GM21737 (cell line): Measurements from ENCODE around the gene GFM1.

Experiments
- ATAC-seq: cut with Tn5 transposase; IDR thresholded peaks from one replicate; pipeline ENCODE4 v1.9.1; 2021; ENCODE audit warnings: mild to moderate bottlenecking, moderate library complexity; ENCODE audit not compliant: unreplicated experiment

Gene GFM1

DNA sequence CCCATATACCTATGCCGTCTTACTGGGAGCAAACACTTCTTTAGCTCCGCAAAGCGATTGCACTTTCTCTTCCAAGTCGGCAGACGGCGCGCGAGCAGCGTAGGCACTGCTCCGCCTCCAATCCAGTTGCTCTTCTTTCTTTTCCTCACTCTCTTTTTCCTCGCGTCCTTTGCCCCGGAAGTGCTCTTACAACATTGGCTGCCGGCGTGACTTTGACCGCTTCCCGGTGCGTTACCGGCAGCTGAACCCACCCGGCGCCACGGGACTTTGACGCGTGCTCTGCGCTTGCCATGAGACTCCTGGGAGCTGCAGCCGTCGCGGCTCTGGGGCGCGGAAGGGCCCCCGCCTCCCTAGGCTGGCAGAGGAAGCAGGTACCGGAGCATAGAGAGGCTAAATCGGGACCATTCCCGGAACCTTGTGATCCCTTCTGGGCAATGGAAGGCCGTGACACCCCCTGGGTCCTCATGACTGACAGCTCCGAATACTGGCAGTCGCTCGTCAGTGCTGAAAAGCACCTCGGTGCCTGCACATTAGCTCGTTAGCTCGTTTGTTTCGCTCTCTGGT is at the start of gene GFM1:
TSS of gene GFM1 (plus strand) at position 183 of the 564 bp plus-strand sequence. CDS start at position 291, 108 bp downstream.
- ATAC-seq = peak; percentile 99

DNA sequence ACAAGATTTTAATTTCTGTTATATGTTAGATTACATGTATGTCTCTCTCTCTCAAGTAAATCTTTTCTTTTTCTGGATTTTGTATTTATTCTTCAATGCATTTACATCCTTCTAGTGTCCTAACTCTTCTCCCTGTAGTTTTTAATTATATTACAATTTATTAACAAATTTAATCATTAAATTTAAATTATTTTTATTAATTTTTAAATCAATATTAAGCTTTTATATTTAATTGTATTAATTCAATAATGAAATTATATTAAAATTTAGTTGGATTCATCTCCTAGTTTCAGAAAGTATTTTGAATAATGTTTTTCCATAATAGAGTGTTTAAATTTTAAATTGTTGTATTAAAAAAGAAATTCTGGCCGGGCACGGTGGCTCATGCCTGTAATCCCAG is 43.5 kb upstream of the GFM1 start:
- ATAC-seq = no peak

DNA sequence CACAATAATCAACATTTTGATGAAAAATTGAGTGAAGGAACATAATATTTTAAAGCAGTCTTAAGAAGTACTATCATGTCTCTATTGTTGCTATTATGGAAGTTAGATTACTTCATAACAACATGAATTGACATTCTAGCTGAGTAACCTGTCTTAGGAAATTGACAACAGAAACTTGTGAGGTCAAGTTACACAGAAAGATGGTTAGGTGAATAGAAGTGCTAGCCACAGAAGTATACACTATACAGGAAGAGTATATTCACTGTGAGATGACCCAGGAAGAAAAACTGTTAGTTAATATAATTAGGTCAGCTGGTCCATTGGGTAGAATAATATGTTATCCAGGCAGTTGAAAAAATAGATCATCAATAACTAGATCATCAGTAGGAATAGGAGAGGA is 42.1 kb upstream of the GFM1 start:
- ATAC-seq = no peak

DNA sequence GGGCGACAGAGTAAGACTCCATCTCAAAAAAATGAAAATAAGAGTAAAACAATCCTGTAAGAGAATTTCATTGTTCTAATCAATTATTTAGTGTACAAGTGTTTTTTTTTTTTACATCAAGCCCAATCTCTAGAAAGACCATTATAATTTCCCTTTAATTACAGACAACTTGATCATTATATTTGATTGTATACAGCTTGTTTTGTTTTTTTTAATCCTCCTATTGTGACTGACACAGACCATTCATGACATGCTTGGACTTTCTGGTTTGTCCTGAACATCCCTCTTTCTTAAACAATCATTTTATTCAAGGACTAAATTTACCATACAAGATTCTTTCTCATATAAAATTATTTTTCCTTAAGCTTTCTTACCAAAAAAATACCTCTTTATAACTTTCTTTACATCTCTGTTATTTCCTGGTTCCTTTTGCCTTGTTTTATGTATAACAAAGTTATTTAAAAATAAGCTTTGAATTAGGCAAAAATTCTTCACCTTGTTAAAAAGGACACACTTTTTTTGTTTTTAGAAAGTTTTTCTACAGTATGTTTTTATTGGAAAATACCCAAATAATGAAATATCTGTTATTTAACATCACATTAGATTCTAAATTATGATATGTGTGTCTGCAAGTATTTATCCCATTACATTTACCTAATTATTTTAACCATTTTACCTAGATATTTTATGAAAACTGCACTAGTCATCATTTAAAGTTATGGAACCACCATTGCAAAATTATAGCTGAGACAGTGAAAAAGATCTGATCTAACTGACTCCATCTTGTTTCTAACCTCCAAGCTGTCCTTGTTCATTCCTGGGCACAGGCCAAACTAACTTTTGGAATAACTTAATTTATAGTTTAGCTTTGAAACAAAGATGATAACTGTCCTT is 26.1 kb upstream of the GFM1 start:
- ATAC-seq = no peak

DNA sequence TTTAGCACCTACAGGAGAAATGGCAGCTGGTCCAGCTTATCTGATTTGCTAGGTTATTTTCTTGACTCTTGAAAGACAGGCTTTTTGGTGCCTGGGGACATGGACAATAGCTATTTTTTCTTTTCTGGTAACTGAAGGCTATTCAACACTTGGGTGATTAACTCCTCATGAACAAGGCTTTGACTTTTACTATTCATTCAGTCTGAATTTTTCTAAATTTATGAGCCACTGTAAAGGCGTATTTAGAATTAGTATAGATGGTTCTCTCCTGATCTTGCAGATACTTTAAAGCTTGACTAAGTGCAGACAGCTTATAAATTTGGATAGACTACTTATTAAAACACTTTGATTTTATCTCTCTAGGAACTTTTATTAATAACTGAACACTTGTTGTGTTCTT is 18.4 kb upstream of the GFM1 start:
- no peak for ATAC-seq

DNA sequence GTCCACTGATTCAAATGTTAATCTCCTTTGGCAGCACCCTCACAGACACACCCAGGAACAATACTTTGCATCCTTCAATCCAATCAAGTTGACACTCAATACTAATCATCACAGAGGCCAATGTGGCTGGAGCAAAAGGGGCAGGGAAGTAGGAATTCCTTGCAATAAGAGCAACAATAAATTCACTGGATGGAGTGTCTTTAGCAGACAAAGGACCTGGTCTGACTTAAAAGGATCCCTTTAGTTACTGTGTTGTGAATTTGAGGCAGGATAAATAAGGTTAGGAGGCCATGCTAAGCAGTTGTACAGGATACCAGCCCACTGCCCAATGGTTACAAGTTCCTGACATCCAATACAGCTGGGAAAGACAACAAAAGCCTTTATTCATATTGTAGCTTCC is 12.3 kb upstream of the GFM1 start:
- ATAC-seq = no peak

DNA sequence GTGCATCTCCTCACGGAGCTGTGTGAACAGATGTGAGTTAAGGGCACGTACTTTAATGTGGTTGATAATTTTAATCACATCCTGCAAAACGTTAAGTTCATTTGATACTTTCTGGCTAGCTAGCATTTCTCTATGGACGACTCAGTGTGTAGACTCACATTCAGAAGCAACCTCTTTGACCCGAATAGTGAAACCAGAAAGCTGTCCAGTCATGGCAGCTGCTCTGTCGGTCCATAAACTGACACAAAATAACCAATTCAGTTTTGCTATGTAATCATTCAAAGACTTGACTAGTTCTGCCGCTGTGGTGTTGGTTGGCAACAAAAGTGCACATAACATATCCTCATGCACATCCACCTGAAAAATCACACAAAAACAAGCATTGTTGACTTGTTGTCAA is 3.7 kb upstream of the GFM1 start:
- ATAC-seq = no peak

DNA sequence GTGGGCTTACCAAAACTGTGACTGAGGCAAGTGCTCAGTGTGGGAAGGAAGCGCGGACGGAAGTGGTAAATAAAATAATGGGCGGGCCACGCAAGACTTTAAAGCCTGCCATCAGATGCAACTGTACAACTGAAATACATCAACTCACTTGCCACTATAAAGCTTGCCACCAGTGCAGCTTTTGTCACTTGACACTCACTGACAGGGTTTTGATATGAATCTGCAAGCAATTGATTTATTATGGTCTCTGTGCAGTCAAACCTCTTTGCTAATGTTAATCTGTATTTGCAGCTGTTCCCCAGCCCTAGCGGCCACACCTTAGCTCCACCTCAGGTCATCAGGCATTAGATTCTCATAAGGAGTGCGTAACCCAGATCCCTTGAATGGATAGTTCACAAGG is 2.3 kb upstream of the GFM1 start:
- no peak for ATAC-seq

DNA sequence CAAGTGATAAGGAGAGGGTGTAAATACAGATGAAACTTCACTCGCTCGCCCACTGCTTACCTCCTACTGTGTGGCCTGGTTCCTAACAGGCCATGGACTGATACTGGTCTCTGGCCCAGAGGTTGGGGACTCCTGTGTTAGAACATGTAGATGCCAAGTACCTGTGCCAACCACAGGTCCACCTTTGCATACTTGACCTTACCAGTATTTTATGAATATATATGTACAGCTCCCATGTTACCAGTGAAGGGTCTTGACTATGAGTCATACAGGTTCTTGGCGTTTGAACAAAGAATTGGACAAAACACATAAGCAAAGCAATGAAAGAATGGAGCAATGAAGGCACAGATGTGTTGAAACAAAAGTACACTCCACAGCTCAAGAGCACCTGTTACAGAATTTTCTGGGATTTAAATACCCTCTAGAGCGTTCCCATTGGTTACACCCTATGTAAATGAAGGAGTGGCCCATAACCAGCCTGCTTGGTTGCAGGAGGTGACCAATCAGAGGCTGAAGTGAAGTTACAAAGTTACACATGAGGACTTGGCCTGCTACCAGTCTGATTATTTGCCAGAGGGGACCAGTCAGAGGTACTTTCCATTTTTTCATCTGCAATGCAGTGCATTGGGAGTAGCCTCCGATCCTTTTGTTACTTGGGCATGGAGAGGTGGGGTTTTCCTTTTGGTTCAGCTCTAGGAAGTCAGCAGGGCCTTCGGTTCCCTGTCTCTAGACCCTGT is 1.7 kb upstream of the GFM1 start:
- ATAC-seq = no peak

DNA sequence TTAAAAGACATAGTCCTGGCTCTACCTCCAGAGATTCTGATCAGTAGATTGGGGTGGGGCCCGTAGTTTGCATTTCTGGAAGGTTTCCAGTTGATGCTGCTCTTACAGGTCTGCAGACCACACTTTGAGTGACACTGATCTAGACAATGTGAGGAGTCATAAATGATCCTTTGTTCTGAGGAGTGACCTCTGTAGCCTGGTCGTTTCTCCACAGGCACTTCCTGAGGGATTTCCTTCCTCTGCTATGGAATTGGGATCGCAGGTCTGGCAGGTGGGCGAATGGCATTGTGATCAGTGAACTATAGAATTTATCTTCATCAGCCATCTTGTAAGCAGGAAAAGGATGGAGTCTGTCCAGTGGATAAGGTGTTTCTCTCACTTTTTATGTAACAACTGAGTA is 5.5 kb downstream of the GFM1 start:
- ATAC-seq = no peak

DNA sequence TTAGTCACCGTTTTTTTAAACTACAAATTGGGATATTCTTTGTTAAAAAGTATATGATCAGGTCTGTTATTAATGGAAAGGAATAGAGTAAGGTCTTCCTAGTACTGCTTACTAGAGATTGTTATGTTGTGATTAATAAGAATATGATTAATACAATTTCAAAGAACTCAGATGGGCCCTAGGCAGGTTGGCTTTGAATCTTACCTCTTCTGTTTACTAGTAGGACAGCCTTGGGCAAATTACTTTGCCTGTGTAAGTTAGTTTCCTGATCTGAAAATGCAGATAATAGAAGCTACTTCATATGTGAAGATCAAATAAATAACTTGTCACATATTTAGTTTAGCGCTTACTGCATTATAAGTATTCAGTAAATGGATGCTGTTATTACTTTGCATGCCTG is 6.9 kb downstream of the GFM1 start:
- no peak for ATAC-seq

DNA sequence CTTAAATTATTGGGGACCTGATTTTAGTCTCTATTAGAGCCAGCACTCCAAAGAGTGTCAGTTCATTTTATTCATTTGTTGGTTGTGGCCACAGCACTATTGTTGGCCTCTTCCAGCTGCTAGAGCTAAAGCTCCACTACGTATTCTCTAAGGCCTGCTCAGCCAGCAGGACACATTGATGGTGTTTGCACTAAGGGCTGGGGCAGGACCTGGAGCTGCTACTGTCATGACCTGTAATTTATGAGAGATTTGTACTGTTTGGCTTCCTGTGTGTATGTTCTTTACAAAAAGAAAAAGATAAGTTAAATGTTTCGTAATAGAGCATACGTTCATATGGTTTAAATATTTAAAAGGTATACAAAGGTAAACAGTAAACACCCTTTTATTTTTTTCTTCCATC is 8.1 kb downstream of the GFM1 start:
- no peak for ATAC-seq

DNA sequence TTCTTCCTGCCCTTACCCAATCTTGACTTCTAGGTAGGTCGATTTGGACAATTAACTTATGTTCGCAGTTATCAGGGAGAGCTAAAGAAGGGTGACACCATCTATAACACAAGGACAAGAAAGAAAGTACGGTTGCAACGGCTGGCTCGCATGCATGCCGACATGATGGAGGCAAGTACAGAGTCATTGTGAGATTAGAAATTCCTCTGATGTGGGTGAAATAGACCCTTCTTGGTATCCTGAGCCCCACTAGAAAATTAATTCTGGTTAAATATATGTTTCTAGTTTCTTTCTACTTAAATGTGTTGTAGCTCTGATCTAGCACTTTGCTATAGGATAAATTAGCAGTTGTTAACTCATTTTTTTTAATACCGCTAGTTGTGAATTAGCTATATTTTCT is 14.6 kb downstream of the GFM1 start:
- ATAC-seq = no peak

DNA sequence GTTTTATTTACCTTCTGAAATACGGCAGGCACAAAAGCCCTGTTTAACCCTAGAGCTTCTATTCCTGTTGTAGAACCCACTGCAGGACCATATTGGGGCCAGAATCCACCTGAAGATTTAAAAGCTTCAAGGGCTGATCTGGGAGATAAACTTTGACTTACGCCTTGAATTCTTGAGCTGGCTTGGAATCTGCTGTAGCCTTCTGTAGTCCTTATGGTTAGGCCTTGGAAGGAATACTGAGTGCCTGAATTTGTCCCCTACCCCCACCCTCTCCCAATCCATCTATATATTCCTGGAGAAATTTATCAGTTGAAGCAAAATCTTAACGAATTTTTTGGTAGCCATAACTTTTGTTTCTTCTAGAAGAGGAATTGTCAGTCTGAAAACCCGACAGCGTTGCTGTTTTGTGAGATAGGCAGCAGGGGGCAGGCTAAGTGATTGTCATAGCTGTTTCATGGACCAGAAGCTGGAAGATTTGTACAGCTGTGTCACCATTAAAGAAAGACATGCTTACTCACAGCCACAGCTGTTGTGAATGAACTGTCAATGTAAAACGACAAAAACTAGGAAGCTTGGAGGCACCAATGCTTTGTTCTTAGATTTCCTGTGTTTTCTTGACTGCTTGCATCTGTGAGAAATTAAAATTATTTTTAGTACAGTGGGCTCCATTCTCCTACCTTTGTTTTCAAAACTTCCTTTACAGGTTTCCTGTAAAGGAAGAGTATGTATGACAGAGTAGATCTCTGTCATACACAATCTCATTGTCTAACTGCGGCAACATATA is 15.3 kb downstream of the GFM1 start:
- ATAC-seq = peak; percentile 82

DNA sequence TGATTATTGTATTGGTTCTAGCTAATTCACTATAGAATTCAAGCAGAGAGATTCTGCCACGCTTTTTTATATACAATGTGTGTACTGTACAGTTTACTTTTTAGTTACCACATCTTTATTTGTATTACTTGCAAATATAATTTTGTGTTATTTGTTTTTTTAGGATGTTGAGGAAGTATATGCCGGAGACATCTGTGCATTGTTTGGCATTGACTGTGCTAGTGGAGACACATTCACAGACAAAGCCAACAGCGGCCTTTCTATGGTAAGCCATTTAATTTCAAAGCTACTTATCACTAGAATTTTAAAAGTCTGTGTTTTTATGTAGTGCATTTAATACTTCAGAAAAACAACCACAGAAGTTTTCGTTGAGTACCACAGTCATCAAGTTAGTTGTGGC is 16.4 kb downstream of the GFM1 start:
- no peak for ATAC-seq

DNA sequence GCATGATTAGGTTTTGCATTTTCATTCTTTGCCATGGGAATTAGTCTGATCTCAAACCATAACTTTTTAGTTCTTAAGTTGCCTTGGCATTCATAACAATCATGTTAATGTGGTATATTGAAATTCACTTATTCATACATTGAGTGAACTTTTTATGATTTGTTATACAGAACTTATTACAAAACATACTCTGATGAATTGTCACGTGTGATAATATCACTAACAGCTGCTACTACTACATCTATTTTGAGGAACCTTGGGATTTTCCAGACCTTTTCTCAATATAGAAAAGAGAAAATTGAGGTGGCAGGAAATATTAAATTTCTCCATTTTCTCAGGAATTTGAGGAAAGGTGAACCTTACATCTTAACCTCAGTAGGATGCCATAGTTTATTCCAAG is 18.9 kb downstream of the GFM1 start:
- no peak for ATAC-seq

DNA sequence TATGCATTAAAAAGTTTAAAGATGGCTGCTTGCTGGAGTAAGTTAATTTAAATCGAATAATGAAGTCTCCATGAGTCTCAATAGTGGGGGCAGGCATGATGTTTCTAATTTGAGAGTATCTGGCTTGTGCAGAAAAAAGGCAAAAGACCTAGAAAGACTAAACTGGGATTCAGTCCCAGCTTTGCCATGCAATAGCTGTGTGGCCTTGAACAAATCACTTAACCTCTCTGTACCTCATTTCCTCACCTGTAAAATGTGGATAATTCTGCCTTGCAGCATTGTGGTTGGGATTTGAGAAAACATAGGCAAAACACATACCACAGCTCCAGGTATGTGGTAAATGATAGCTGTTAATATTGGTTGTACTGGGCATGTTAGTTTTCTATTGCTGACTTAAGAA is 19.5 kb downstream of the GFM1 start:
- ATAC-seq = no peak

DNA sequence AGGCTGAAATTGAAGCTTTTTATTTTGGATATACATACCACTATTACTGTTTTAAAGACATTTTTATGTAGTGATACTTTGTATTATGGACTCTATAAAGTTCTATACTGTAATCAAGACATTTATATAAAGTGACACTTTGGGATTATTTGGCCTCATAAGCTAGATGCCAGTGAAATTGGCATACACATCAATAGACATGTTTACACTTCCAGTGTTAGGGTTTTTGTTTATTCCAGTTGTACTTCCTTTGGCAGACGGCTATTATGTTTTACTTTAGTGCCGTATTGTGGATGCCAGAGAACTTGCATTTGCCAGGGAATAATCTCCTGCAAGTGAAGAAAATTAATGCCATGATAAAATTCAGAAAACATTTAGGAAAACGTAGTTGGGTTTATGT is 22.1 kb downstream of the GFM1 start:
- no peak for ATAC-seq

DNA sequence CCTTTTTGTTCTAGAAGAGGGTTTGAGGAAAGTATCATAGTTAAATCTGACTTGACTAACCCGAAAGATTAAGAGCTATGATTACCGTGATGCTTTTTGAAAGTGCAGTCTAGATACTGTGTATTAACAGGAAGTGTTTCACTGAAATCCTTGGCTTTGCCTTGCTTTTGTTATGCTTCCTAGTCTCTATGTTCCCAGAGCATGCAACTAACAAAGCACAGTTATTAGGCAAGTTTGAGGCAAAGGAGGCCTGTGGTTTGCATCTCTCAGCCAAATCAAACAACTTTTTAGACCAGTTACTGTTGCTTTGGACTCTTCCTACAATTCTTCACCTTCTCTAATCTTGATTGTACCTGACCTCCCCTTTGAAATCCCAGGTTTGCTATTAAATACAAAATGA is 24.2 kb downstream of the GFM1 start:
- ATAC-seq = no peak

DNA sequence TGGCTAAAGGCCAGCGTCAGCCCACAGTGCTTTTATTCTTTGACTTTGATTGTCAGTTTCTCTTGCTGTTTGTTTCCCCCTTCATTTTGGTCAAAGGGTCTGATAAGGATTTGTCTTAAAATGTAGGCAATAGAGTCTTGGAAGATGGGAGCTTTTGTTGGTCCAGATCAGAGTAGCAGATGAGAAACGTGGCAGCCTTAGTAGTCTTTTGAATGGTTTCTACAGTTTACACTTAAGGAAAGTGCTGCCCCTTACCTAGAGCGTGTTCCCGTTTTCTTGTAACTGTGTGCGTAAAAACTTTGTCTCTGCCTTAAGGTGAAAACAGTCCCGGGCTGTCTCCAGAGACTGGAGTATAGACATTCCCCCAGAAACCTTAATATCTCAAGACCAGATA is 27.5 kb downstream of the GFM1 start:
- no peak for ATAC-seq
